DOHH2 (cell line): Measurements from ENCODE around the gene SRGAP1.

ENCODE experiments used
- EZH2phosphoT487 ChIP-seq: fragments of 200-600 bp; sonication (generic); IDR thresholded peaks from 2 replicates; pipeline ENCODE4 v1.6.1; 2017; ENCODE audit warnings: borderline replicate concordance, mild to moderate bottlenecking, antibody characterized with exemption, low read length, moderate library complexity, mixed read lengths
- TF ChIP-seq, protein P1 (sequence below): fragments of 200-600 bp; sonication (generic); IDR thresholded peaks from one replicate; pipeline ENCODE4 v1.5.1; 2014; ENCODE audit warnings: antibody characterized with exemption, mild to moderate bottlenecking, low read depth, low read length; ENCODE audit not compliant: poor library complexity, severe bottlenecking

- TF ChIP-seq, protein P1, sequence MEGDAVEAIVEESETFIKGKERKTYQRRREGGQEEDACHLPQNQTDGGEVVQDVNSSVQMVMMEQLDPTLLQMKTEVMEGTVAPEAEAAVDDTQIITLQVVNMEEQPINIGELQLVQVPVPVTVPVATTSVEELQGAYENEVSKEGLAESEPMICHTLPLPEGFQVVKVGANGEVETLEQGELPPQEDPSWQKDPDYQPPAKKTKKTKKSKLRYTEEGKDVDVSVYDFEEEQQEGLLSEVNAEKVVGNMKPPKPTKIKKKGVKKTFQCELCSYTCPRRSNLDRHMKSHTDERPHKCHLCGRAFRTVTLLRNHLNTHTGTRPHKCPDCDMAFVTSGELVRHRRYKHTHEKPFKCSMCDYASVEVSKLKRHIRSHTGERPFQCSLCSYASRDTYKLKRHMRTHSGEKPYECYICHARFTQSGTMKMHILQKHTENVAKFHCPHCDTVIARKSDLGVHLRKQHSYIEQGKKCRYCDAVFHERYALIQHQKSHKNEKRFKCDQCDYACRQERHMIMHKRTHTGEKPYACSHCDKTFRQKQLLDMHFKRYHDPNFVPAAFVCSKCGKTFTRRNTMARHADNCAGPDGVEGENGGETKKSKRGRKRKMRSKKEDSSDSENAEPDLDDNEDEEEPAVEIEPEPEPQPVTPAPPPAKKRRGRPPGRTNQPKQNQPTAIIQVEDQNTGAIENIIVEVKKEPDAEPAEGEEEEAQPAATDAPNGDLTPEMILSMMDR, result no peak
- TF ChIP-seq EZH2phosphoT487, result no peak
These were observed 78.0 kb downstream of the SRGAP1 start for GRCh38 chr12:63922474-63922873.
